ENCODE results near the gene ZPBP.
"Not testable (repeated sequence)": the region's sequence is repeated elsewhere in the genome, so short reads cannot be mapped to it uniquely, and the experiment has no call there.

Gene ZPBP

DNA sequence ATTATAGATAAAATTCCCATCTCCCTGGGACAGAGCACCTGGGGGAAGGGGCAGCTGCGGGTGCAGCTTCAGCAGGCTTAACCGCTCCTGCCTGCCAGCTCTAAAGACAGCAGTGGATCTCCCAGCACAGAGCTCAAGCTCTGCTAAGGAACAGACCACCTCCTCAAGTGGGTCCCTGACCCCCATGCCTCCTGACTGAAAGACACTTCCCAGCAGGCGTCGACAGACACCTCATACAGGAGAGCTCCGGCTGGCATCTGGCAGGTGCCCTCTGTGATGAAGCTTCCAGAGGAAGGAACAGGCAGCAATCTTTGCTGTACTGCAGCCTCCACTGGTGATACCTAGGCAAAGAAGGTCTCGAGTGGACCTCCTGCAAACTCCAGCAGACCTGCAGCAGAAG lies 51.9 kb downstream of the ZPBP start:
- DNase-seq (ENCODE audit: low spot score): not testable (repeated sequence)

DNA sequence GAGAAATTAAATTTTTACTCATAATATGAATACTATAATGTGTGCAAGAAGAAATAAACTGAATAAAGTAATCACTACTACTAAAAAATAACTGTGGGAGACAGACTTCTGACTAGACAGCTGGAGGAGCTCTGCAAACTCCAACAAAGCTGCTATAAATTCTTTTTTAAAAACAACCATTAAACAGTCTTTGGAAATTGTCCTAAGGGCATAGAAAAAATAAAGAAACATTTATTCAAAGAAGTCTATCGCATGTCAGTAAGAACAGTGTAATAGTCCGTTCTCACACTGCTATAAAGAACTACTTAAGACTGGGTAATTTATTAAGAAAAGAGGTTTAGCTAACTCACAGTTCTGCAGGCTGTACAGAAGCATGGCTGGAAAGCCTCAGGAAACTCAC lies 56.0 kb downstream of the ZPBP start:
- DNase-seq (ENCODE audit: low spot score): no peak

DNA sequence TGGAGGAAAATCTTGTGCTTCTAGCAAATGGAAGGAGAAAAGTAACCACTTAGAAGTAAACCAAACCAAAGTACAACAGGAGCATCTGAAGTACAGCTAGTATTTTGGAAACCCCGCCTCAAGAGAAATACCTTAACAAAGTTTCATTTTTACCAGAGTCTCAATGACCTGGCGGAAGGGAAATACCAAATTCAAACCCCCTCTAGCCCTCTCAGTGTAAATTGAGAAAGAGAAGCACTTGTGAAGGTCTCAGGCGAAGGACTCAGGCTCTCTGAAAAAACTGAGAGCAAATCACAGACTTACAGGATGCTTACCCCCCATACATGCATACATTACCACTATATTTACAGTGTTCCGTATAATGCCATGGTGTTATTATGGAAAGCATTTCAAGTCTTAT lies 70.1 kb downstream of the ZPBP start:
- no peak for DNase-seq (ENCODE audit: low spot score)

DNA sequence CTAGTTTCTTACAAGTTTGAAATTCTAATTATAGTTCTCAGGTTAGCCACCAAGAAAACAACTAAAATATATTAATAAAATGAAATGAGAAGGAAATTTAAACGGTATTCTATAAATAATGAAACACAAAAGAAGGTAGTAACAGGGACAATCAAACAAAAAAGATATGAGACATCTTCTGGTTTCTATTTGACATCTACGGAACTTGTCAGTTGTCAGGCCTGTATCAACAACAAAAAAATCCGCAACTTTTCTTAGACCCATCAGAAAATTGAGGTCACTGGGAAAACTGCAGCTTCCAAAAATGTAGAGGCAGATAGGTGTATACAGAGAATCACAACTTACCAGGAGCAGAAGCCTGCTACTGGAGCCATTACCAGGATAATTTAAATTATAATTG lies 70.6 kb downstream of the ZPBP start:
- no peak for DNase-seq (ENCODE audit: low spot score)

DNA sequence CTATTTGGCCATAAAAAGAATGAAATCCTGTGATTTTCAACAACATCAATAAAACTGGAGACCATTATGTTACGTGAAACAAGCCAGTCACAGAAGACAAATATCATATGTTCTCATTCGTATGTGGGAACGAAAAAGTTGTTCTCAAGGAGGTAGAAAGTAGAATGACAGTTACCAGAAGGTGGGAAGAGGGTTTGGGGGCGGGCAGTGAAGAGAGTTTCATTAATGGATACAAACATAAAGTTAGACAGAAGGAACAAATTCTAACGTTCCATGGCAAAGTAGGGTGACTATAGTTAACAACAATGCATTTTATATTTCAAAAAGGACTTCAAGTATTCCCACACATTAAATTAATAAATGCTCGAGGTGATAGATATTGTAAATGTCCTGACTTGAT lies 97.4 kb downstream of the ZPBP start:
- DNase-seq (ENCODE audit: low spot score): no peak

DNA sequence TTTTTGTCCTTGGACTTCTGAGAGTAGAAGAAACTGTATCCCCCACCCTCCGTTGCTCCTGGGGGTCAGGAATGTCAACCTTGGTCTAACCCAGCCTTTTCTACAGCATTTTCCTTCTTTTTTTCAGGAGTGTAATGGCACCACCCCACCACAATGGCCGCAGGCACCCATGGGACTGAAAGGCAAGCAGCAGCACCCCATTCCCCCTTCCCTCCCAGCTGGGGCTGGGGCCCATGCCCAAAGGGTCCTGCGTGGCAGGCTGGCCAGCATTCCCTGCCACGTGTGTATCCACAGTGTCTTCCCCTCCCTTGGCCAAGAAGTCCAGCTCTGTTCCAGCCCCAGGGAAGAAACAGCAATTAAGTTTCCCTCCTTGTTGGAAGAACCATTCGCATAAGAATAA lies 106.9 kb downstream of the ZPBP start:
- no peak for DNase-seq (ENCODE audit: low spot score)

DNA sequence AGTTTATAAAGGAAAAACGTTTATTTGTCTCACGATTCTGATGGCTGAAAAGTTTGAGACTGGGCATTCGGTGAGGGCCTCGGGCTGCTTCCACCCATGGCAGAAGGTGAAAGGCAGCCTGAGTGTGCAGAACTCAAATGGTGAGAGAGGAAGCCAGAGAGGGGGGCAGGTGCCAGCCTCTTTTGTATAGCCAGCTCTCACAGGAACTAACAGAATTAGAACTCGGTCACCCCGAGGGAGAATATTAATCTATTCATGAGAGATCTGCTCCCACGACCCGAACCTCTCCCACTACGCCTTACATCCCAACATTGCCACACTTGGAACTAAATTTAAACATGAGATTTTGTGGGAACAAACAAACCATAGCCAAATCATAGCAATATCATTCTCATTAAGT lies 112.6 kb downstream of the ZPBP start:
- no peak for DNase-seq (ENCODE audit: low spot score)

DNA sequence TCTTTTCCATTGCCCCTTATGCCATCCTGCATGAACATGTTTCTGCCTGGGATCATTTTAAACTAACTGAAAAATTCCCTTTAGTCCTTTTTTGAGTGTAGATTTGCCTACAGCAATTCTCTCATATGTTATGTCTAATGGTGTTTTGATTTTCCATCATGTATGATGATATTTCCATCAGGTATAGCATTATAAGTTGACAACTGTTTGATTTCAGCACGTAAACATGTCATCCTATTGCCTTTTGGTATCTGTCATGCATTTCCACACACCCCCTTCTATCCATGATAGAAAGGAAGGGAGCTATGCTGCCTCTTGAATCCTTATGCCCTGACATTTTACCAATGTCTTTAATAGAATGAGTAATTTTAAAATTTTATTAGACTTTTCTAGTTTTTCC lies 116.8 kb downstream of the ZPBP start:
- DNase-seq (ENCODE audit: low spot score): no peak

DNA sequence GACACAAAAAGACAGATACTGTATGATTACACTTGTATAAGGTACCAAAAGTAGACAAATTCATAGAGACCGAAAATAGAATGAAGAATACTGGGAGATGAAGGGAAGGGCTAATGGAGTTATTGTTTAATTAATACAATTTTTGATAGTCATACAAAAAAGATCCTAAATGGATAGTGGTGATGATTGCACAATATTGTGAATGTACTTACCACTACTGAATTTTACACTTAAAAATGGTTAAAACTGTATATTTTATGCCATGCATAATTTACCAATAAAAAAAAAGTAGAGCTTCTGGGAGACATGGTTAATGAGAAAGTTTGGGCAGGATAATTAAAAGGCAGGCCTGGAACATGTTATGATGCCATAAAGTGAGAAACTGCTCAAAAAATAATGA lies 119.0 kb downstream of the ZPBP start:
- no peak for DNase-seq (ENCODE audit: low spot score)

DNA sequence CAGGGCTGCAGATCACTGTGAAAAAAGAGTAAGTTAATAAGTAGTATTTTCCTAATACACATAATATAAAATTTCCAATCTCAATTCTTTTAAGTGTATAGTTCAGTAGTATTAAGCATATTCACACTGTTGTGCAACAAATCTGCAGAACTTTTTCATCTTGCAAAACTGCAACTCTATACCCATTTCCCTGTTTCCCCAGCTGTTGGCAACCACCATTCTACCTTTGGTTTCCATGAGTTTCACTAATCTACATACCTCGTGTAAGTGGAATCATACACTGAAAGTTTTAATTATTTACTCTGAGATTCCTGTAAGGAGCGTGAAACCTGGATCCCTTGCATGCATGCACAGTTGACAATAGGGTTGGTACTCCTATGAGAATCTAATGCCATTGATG lies 155.4 kb downstream of the ZPBP start:
- no peak for DNase-seq (ENCODE audit: low spot score)

DNA sequence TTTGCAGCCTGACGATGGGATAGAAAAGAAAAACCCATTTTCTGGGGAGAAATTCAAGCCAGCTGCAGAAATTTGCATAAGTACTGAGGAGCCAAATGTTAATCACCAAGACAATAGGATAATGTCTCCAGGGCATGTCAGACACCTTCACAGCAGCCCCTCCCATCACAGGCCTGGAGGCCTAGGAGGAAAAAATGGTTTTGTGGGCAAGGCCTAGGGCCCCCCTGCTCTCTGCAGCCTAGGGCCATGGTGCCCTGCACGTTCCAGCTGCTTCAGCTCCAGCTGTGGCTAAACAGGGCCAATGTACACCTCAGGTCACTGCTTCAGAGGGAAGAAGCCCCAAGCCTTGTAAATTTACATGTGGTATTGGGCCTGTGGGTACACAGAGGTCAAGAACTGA lies 161.4 kb downstream of the ZPBP start:
- no peak for DNase-seq (ENCODE audit: low spot score)

DNA sequence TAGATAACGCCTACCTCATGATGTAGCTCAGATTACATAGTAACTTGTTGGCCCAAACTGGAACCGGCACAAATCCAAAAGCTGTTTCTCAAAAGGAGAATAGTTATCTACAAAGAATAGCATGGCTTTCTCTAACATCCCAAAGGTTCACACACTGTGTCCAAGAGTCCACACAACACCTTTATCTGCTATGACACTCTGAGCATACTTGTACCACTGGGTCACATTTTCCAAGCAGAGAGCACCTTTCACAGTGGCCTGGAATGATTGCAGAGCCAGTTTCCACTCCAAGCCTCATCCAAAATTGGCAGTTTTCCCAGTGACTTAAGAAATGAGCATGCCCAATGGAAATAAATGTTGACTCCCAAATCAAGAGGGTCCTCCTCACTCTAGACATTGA lies 164.3 kb downstream of the ZPBP start:
- no peak for DNase-seq (ENCODE audit: low spot score)

DNA sequence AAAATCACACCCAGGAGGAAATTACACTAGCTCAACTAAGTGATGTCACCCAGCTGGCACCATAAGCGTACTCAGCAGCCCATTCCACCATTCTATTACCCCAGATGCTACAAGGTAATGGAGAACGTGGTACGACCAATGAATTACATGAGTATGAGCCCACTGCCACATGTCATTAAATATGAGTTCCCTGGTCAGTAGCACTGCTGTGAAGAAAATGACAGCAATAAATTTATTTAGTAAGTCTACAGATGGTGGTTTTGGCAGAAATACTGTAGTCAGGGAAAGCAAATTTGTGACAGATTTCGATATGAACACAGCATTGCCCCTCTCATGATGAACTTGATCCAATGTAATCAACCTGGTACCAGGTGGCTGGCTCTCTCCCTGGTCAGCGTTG lies 165.4 kb downstream of the ZPBP start:
- DNase-seq (ENCODE audit: low spot score): no peak

DNA sequence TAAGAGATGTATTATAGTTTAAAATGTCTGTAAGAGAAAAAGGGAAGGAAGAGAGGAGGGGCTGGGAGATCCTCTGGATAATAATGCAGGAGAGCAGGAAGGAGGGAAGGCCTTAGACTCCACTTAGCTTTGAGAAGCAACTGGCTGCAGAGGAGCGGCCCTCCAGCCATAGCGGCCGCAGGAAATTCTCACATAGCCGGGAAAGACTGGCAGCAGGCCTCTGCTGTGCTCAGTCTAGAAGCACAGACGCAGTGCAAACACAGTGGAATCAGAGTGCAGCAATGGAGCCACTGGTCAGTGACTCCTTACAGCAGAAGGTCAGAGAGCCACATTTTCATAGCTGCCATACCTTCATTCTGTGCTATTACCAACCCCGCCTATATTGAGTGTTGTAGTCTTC lies 166.3 kb downstream of the ZPBP start:
- no peak for DNase-seq (ENCODE audit: low spot score)

DNA sequence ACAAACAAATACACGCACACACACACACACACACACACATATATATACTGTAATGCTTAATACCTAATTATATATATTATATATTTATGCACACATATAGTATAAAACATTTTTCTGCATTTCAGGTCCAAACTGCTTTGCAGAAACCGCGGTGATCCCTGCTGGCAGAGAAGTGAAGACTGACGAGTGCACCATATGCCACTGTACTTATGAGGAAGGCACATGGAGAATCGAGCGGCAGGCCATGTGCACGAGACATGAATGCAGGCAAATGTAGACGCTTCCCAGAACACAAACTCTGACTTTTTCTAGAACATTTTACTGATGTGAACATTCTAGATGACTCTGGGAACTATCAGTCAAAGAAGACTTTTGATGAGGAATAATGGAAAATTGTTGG lies 181.1 kb downstream of the ZPBP start:
- no peak for DNase-seq (ENCODE audit: low spot score)

DNA sequence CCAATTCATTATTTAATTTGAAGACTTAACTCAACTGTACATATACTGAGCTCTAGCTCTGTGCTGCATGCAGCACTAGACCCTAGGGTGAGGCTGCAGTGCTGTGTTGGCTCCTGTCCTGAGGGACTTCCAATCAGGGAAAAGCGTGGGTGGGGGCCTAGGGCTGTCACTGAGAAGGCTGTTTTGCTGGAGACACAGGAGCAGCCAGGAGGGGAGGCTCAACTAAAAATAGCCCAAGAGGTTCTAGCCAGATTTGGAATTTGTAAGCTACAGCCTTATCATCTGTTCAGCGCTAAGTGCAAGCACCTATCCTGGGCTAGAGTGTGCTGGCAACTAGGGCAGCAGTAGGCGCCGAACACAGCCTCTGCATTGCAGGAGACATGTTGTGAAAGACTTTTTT lies 198.5 kb downstream of the ZPBP start:
- DNase-seq (ENCODE audit: low spot score): no peak

DNA sequence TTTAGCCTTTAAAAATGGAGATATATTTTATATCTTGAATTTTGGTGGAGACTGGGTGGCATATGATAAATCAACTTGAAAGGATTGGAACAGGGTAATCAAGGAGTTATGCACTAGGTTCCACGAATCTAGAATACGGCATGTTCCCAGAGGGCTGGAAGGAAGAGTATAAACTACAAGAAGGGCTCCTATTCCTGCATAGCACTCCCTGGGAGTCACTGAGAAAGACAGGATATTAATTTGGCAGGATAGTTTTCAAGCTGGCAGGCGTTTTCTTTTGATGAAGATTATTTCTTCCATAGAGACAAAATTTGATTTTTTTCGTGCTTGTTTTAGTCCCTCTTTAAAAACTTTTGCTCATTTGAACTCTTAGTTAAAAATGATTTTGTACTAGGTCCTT lies 199.9 kb downstream of the ZPBP start:
- no peak for DNase-seq (ENCODE audit: low spot score)

DNA sequence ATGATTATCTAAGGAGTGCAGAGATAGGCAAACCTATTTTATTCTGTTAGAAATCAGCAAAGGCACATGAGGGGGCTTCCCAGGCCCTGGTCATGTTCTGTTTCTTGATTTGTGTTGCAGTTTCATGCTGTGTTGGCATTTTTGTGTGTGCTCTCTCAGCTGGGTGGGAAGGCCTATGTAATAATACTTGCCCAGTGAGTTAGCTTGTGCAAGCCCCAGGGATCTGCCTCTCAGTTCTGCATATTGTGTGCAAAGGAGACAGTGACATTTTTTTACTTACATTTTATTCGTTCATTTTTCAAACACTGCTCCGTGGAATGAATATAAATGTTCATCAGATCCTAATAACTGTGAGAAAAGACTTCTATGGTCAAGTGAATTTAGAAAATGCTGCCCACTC lies 200.6 kb downstream of the ZPBP start:
- DNase-seq (ENCODE audit: low spot score): no peak
